ENCODE measurements around the gene NTN4.
A peak's percentile ranks its signal among the peaks of the same experiment; 100 is the strongest.

Gene NTN4

GRCh38 chr12:95653771-95654546, 136.6 kb downstream of the NTN4 start:
- DNase-seq: no peak

- no peak for DNase-seq
Measured at GRCh38 chr12:95651681-95652080, 138.9 kb downstream of the NTN4 start.

DNA sequence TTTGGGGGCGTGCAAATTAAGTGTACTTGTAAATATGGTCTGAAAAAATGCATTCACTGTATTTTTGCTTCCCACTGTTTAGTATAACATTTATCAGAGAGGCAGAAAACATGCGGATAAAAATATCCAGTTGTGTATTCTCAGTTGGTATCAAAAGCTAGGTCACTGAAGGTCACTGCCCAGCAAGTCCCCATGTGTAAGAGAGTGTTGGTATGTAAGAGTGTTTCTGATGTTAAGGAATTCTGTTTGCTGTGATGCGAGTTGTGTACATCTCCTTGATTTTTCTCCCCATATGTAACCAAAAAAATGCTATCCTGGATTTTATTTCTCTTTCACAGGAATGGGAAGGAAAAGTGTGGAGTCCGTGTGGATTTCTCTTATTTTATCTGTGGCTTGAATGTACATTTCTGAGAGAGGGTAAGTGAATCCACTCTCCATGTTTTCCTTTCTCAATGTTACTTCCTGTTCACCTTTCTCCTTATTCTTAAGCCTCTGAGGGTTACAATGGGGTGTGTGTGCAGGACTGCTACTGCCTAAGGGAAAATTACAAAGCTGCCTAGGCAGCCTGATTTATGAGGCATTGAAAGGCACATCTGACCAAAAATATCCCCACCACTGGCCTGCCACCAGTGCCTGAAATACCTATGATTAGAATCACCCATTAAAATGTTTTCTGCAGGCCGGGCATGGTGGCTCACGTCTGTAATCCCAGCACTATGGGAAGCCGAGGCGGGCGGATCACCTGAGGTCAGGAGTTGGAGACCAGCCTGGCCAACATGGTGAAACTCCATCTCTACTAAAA, 141.4 kb downstream of the NTN4 start:
- DNase-seq: no peak

DNA sequence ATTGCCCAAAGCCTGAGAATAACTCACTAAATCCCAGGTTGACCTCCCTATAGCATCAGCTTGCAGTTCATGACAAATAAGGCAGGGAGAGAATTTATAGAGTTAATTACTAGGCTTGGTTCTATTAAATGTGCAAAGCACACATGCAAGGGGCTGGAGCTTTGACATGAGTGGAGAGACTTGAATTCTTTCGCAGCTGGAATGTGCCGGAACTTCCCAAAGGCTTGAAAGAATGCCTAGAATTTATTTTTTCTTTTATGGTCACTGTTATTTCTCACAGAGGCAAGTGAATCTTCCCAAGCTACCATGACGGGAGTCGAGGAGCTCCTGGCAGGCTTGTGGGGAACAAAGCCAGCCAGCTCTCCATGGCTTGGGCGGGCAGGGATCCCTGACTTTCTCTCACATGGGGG, 143.8 kb downstream of the NTN4 start:
- no peak for DNase-seq

DNA sequence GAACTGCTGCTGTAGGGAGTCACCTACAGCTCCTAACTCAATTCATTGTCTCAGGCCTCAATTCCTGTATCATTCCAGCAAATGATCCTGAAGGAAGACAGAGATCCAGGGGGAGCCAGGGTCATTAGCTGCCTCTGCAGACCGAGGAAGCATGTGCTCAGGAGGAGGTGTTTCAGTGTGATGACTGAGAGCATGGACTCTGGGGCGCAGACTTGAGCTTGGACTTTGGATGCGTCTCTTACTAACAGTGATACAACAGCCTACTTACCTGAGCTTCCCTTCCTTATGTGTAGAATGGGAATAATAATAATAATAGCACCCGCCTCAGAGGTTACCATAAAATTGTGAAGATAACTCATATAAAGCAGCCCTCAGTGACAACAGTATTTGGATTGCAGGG, 147.3 kb downstream of the NTN4 start:
- DNase-seq: no peak

GRCh38 chr12:95642583-95642982, 148.0 kb downstream of the NTN4 start:
- no peak for DNase-seq

DNA sequence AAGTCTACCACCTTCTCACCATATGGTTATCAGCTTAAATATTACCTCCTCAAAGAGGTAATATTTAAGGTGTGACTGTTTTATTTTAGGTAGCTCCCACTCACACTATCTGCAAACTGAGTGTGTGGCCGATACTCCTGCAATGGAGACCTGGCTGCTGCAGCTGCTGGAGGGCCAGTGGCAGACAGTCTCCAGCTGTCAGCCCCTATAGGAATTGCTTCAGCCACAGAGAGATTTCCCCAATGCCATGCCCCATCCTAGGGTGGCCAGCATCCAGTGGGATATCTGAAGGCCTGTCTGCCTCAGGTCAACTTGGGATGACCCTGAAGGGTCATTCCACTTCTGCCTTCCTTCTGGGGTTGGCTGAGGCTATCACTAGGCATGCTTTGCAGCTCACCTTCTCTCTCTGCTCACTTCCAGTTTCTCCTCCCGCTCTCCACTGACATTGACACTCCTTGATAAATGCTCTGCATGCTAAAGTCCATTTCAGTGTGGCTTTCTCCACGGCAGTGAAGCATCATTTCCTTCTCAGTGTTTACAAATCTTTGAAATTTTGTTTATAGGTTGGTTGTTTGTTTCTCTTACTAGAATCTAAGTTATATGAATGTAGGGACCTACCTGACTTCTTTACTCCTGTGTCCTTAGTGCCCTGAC, 149.1 kb downstream of the NTN4 start:
- no peak for DNase-seq

GRCh38 chr12:95640516-95640915, 150.0 kb downstream of the NTN4 start:
- DNase-seq: no peak

- DNase-seq: no peak
Measured at GRCh38 chr12:95637471-95638155, 153.0 kb downstream of the NTN4 start.

DNA sequence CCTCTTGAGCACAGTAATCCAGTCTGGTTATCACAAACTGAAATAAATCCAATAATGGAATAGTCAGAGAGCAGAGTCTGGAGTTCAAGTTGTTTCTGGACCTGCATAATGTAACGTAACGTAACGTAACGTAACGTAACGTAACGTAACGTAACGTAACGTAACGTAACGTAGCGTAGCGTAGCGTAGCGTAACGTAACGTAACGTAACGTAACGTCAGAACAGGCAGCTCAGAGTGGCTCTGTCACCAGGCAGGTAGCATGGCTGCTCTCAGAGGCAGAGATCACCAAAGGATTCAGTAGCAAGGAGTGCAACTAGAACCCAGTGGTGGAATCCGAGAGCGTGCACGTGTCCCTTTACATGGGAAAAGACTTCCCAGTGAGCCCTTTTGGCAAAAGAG, 153.6 kb downstream of the NTN4 start:
- DNase-seq: no peak

DNA sequence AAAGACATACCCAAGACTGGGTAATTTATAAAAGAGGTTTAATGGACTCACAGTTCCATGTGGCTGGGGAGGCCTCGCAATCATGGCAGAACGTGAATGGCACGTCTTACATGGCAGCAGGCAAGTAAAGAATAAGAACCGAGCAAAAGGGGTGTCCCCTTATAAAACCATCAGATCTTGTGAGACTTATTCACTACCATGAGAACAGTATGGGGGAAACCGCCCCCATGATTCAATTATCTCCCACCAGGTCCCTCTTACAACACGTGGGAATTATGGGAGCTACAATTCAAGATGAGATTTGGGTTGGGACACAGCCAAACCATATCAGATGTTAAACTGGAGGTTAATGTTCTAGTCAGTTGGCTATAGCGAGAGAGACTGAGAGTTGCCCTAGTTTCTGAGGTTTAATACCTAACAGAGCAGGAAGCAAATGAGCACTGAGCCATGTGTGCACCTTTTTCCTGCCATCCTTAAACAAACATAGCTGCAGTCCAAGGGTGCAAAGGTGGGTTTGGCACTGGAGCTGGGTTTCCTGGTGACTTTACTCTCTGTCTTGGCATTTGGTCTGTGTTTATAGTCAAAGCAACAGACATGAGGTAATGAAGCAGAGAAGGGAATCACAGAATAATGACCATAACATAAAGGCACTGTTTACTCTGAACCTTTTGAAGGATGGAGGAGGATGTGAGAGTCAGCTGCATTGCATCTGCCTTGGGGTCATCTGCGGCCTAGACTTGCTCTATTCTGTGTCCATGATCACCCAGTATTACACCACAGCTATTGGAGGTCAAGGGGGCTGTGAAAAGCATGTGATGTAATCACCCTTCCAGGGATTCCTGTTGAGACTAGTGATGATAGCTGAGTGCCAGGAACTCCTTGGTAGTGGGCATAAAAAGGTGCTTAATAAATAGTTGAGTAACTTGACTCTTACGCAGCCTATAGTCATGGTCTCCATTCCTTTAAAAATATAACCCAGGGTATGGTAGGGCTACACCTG, 155.6 kb downstream of the NTN4 start:
- peak; percentile 45 for DNase-seq

DNA sequence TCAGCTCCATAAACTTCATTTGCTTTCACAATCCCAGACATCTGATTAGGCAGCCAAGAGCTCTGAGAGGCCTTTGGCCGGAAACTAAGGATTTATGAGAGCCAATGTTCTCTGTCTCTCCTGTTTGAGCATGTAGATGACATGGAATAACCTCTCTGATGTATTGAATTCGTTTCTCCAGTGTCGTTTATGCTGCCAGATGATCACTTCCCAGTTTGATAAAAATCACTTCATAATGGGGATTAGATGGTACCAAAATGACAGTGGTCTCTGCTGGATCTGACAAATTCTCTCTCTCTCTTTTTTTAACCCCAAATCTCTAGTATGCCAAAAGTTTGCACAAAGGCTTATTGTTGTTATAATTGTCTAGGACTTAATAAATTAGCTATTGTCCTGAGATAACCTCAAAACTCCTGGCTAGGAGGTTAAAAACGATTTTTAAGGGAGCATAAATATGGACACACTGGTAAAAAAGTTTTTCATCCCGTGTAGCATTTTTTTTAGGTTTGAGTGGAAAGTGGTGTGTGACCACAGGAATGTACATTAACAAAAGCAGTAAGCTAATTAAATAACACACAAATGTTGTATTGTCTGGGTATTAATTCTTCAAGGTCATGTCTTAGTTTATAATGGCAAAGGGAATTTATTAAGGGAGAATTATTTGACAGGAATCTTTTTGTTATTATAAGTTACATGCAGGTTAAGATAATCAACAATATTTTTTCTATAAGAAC, 156.7 kb downstream of the NTN4 start:
- DNase-seq: no peak

- DNase-seq: no peak
Measured at GRCh38 chr12:95633049-95633731, 157.4 kb downstream of the NTN4 start.

DNA sequence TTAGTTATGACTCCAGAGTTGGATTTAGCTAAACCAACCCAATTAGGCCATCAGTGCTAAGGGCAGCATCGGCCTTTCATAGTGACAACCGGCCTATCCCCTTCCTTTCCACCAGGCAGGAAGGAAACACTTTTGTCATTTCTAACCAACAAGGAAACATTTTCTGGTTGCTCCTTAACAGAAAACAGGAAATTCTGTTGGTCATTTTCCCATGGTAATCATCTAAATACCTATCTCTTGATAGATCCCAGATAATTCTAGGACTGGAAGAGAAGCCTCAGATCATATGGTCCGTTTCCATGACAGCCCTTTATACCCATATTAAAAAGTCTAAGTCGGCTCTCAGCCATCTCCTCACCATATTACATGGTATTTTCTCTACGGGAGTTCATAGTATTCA, 160.1 kb downstream of the NTN4 start:
- no peak for DNase-seq

GRCh38 chr12:95629392-95629791, 161.2 kb downstream of the NTN4 start:
- no peak for DNase-seq

- no peak for DNase-seq
Measured at GRCh38 chr12:95626854-95627253, 163.7 kb downstream of the NTN4 start.

DNA sequence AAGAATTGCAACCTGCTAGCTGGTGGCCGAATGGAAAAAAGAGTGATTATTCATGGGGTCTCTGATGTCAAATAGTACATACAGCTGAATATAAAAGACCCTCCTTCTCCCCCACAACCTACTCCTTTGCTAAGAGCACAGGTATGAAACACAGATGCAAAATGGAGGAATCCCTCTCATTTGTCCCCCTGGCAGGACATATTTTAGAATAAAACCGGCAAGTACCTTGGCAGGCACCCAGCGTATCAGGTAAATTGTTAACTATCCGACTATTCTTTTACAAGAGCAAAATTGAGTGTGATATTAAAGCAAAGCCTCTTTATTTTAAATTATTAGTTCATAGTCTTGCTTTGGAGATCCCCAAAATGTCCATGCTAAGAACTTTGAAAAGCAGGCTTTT, 165.6 kb downstream of the NTN4 start:
- DNase-seq: no peak

DNA sequence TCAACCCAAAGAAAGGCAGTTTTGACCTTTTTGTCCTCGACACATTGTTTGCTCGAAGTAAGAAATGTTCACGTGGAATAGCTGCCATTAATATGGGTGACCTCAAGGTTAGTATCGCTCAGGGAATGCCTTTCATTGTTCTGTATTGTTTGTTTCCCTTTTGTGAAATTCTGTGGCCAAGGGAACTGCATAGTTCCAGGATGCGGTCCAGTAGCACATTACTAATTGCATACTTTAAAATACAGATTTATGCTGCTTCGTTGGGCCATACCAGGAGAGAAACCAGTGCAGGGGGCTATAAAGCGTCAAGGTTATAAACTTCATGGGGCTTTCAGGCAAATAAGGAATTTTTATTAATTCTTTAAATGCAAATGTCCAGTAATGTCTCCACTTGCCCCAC, 166.0 kb downstream of the NTN4 start:
- DNase-seq: no peak

DNA sequence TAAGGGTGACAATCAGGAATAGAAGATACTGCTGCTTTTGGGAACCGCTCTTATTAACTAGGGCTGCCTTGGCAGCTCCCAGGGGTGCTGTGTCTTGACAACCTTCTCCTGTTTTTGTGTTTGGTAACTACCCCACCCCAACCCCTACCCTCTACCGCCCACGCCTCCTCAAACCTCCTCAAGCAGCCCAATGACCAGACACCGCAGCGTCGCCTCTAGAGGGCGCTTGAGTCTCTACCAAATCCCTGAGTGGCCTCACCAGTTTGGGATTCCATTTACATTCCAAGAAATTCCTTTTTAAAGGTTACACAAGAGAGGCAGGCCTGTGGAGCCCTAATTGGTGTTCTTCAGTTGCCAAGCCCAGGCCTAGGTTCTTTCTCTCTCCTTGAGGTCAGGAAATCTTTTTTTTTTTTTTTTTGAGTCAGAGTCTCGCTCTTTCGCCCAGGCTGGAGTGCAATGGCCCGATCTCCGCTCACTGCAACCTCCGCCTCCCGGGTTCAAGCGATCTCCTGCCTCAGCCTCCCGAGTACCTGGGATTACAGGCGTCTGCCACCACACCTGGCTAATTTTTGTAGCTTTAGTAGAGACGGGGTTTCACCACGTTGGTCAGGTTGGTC, 166.9 kb downstream of the NTN4 start:
- DNase-seq: no peak

GRCh38 chr12:95622879-95623278, 167.7 kb downstream of the NTN4 start:
- no peak for DNase-seq
